HG03103 (cell line): Measurements from ENCODE around the gene CST9.

Experiments
- ATAC-seq: cut with Tn5 transposase; IDR thresholded peaks from one replicate; pipeline ENCODE4 v1.9.1; 2021; ENCODE audit warnings: low read depth; ENCODE audit not compliant: unreplicated experiment

CST9 gene

GRCh38 chr20:23554401-23554800 is 51.3 kb downstream of the CST9 start:
- ATAC-seq, result no peak
